H1 (cell line): ENCODE data around the gene CELF2. TPM values are rescaled to one million over a fixed set of nuclear protein-coding genes. Genes with fewer than 3 reads are reported as not detected.

Source experiments
- CTCF ChIA-PET: fragments of 300-600 bp; sonication (Branson Sonifier 250); formaldehyde crosslinking; loops from one replicate; lab custom pipeline; 2021; ENCODE audit not compliant: partially characterized antibody; lab: Charles Lee
- POLR2A ChIA-PET: fragments of 300-600 bp; sonication (Branson Sonifier 250); formaldehyde crosslinking; loops from one replicate; lab custom pipeline; 2021; ENCODE audit warnings: inconsistent platforms; ENCODE audit not compliant: partially characterized antibody; lab: Charles Lee
- DNase-seq, 2 experiments: peaks; one replicate each; pipeline versions ENCODE4 v3.0.0 to v3.0.0-alpha.2; 2010 to 2022; ENCODE audit warnings: low spot score in 2 of 2, low read depth in 1 of 2, mixed read lengths in 1 of 2
- FAIRE-seq: peaks from 2 replicates; lab custom pipeline; 2011; peaks lifted over from hg19 to GRCh38; lab: Jason Lieb, UNC
- H2AFZ ChIP-seq: 2 replicates; pipeline ENCODE4 v1.8.1; 2012; ENCODE audit warnings: low read length, inconsistent platforms
- H2AK5ac ChIP-seq: 2 replicates; pipeline ENCODE4 v1.6.1; 2013; ENCODE audit warnings: low read depth, low read length
- H2BK120ac ChIP-seq: replicated peaks from 2 replicates; pipeline ENCODE3; 2013; ENCODE audit warnings: low read depth, low read length, inconsistent platforms
- H2BK12ac ChIP-seq: 2 replicates; pipeline ENCODE4 v1.6.1; 2013; ENCODE audit warnings: low read depth, low read length
- H2BK15ac ChIP-seq: 2 replicates; pipeline ENCODE4 v1.6.1; 2013; ENCODE audit warnings: low read length
- H2BK20ac ChIP-seq: 2 replicates; pipeline ENCODE4 v1.6.1; 2013; ENCODE audit warnings: low read length
- H2BK5ac ChIP-seq: 2 replicates; pipeline ENCODE4 v1.6.1; 2013; ENCODE audit warnings: low read depth, low read length
- H3K14ac ChIP-seq: 2 replicates; pipeline ENCODE4 v1.6.1; 2013; ENCODE audit warnings: inconsistent platforms; ENCODE audit not compliant: insufficient read length
- H3K18ac ChIP-seq: 2 replicates; pipeline ENCODE4 v1.6.1; 2013; ENCODE audit warnings: low read length; ENCODE audit errors: extremely low read depth
- H3K23ac ChIP-seq: 2 replicates; pipeline ENCODE4 v1.6.1; 2013; ENCODE audit warnings: inconsistent platforms; ENCODE audit not compliant: insufficient read length
- H3K23me2 ChIP-seq: 2 replicates; pipeline ENCODE4 v1.6.1; 2013; ENCODE audit warnings: low read depth, low read length
- H3K27ac ChIP-seq: 2 replicates; pipeline ENCODE4 v1.6.1; 2011; ENCODE audit warnings: low read depth, low read length, inconsistent platforms
- H3K27me3 ChIP-seq, 4 experiments: replicated peaks in 1 of 4; 1 replicate in 1 of 4; 2 replicates in 3 of 4; pipeline versions ENCODE4 v1.6.1 to v1.8.1; 2011 to 2013; ENCODE audit warnings: low read length in 3 of 4, mild to moderate bottlenecking in 3 of 4, inconsistent platforms in 2 of 4, mixed read lengths in 2 of 4, moderate library complexity in 1 of 4; ENCODE audit not compliant: control insufficient read depth in 3 of 4, insufficient read depth in 3 of 4; ENCODE audit errors: extremely low read depth in 1 of 4
- H3K36me3 ChIP-seq, 4 experiments: 2 replicates each; pipeline versions ENCODE4 v1.6.1 to v1.8.1; 2011 to 2013; ENCODE audit warnings: mild to moderate bottlenecking in 4 of 4, low read length in 3 of 4, moderate library complexity in 2 of 4, control low read depth in 1 of 4, inconsistent platforms in 1 of 4; ENCODE audit not compliant: insufficient read depth in 4 of 4, control insufficient read depth in 2 of 4
- H3K4ac ChIP-seq: replicated peaks from 2 replicates; pipeline ENCODE3; 2013; ENCODE audit warnings: low read length, low read depth, mixed read lengths, inconsistent platforms; ENCODE audit not compliant: insufficient read length
- H3K4me1 ChIP-seq, 4 experiments: replicated peaks in 1 of 4; 1 replicate in 1 of 4; 2 replicates in 3 of 4; pipeline versions ENCODE4 v1.6.1 to v1.8.1; 2011 to 2013; ENCODE audit warnings: low read length in 3 of 4, inconsistent platforms in 2 of 4, mixed read lengths in 1 of 4; ENCODE audit not compliant: insufficient read depth in 4 of 4, control insufficient read depth in 3 of 4
- H3K4me2 ChIP-seq, 2 experiments: 2 replicates each; pipeline versions ENCODE4 v1.6.1 to v1.8.1; 2011 to 2013; ENCODE audit warnings: low read depth in 2 of 2, low read length in 2 of 2, control low read depth in 1 of 2, inconsistent platforms in 1 of 2, mild to moderate bottlenecking in 1 of 2; ENCODE audit not compliant: insufficient read depth in 1 of 2
- H3K4me3 ChIP-seq, 4 experiments: fragments of 200-600, 300-600 bp in 1 of 4; sonication (generic), shearing (Covaris generic), sonication (Bioruptor Twin) in 1 of 4; 2 replicates each; pipeline versions ENCODE4 v1.5.1 to v1.8.1; 2011 to 2016; ENCODE audit warnings: low read length in 4 of 4, low read depth in 3 of 4, control low read depth in 2 of 4, inconsistent platforms in 2 of 4, mild to moderate bottlenecking in 2 of 4, mixed read lengths in 1 of 4, moderate library complexity in 1 of 4; ENCODE audit not compliant: insufficient read depth in 2 of 4; ENCODE audit errors: extremely low read depth in 1 of 4
- H3K56ac ChIP-seq: replicated peaks from 2 replicates; pipeline ENCODE3; 2013; ENCODE audit warnings: low read depth, mild to moderate bottlenecking, mixed read lengths, low read length, inconsistent platforms; ENCODE audit not compliant: insufficient read length
- H3K79me1 ChIP-seq: 2 replicates; pipeline ENCODE4 v1.6.1; 2013; ENCODE audit warnings: low read depth, low read length, control low read depth
- H3K79me2 ChIP-seq, 2 experiments: 2 replicates each; pipeline versions ENCODE4 v1.6.1 to v1.8.1; 2012 to 2013; ENCODE audit warnings: low read length in 2 of 2, mild to moderate bottlenecking in 2 of 2, inconsistent platforms in 1 of 2; ENCODE audit not compliant: insufficient read depth in 2 of 2, control insufficient read depth in 1 of 2
- H3K9ac ChIP-seq, 4 experiments: replicated peaks in 1 of 4; 1 replicate in 1 of 4; 2 replicates in 3 of 4; pipeline versions ENCODE4 v1.6.1 to v1.8.1; 2011 to 2013; ENCODE audit warnings: low read depth in 3 of 4, low read length in 3 of 4, control low read depth in 2 of 4, mild to moderate bottlenecking in 2 of 4, moderate library complexity in 2 of 4, inconsistent platforms in 1 of 4; ENCODE audit errors: extremely low read depth in 1 of 4
- H3K9me3 ChIP-seq, 2 experiments: 2 replicates each; pipeline versions ENCODE4 v1.6.1 to v1.8.1; 2012 to 2013; ENCODE audit warnings: mild to moderate bottlenecking in 2 of 2, moderate library complexity in 2 of 2, control low read depth in 1 of 2, inconsistent platforms in 1 of 2, low read depth in 1 of 2, low read length in 1 of 2, mixed read lengths in 1 of 2; ENCODE audit not compliant: insufficient read depth in 2 of 2
- H4K20me1 ChIP-seq, 2 experiments: replicated peaks in 1 of 2; 2 replicates each; pipeline versions ENCODE3 to v1.8.1; 2011 to 2013; ENCODE audit warnings: inconsistent platforms in 2 of 2, low read length in 2 of 2, mild to moderate bottlenecking in 1 of 2; ENCODE audit not compliant: insufficient read depth in 2 of 2, control insufficient read depth in 1 of 2
- H4K5ac ChIP-seq: 2 replicates; pipeline ENCODE4 v1.6.1; 2013; ENCODE audit warnings: low read length, low read depth, mixed read lengths, inconsistent platforms; ENCODE audit not compliant: insufficient read length
- H4K8ac ChIP-seq: 2 replicates; pipeline ENCODE4 v1.8.0; 2013; ENCODE audit warnings: mild to moderate bottlenecking, moderate library complexity, low read length, inconsistent platforms; ENCODE audit not compliant: insufficient read depth; ENCODE audit errors: extremely low read depth
- H4K91ac ChIP-seq: replicated peaks from 2 replicates; pipeline ENCODE3; 2013; ENCODE audit warnings: low read length, mixed read lengths, inconsistent platforms; ENCODE audit not compliant: insufficient read length
- BCL11A ChIP-seq, 2 experiments: IDR thresholded peaks; one replicate each; pipeline ENCODE4 v1.6.1; 2011; ENCODE audit warnings: low read depth in 2 of 2, low read length in 2 of 2, mild to moderate bottlenecking in 2 of 2
- CHD1 ChIP-seq: IDR thresholded peaks from 2 replicates; pipeline ENCODE4 v1.6.1; 2012; ENCODE audit warnings: low read depth, low read length, improper control_type of control experiment
- CHD2 ChIP-seq: IDR thresholded peaks from 2 replicates; pipeline ENCODE4 v1.6.1; 2012; ENCODE audit warnings: low read length, improper control_type of control experiment
- E2F6 ChIP-seq: IDR thresholded peaks from 2 replicates; pipeline ENCODE4 v1.6.1; 2012; ENCODE audit warnings: inconsistent platforms
- KDM1A ChIP-seq: fragments of 200-600, 300-600 bp; sonication (generic); IDR thresholded peaks from 2 replicates; pipeline ENCODE4 v1.7.1; 2016; ENCODE audit warnings: mild to moderate bottlenecking, low read length, borderline replicate concordance
- MAX ChIP-seq: IDR thresholded peaks from 2 replicates; pipeline ENCODE4 v1.6.1; 2012; ENCODE audit warnings: inconsistent platforms
- TAF1 ChIP-seq: IDR thresholded peaks from 2 replicates; pipeline ENCODE4 v1.6.1; 2011; ENCODE audit warnings: mild to moderate bottlenecking, low read depth, low read length
- USF2 ChIP-seq: IDR thresholded peaks from 2 replicates; pipeline ENCODE4 v1.6.1; 2011; ENCODE audit warnings: low read length, improper control_type of control experiment
- WGBS, 2 experiments: shearing (Covaris generic) in 1 of 2; methylation state at CpG; one replicate each; pipeline versions ENCODE4 v1.1.6 to v1.1.7; 2013 to 2015; ENCODE audit warnings: low lambda C conversion rate in 2 of 2, mixed read lengths in 2 of 2, inconsistent platforms in 1 of 2, low coverage in 1 of 2, missing lambda C conversion rate in 1 of 2; ENCODE audit not compliant: insufficient replicate concordance in 2 of 2, insufficient coverage in 1 of 2, insufficient read length in 1 of 2; ENCODE audit errors: extremely low coverage in 1 of 2, missing lambda C conversion rate in 1 of 2; 5-methylcytosine and 5-hydroxymethylcytosine counted together
- polyA plus RNA-seq, 7 experiments: library from polyadenylated mRNA; depleted of rRNA in 3 of 7; stranded (reverse) in 5 of 7; unstranded in 2 of 7; fragments of >200 nt in 5 of 7; fragments of 200-250 nt in 2 of 7; gene quantifications; 1 replicate in 5 of 7; 2 replicates in 1 of 7; 4 replicates in 1 of 7; pipeline versions ENCODE4 v1.2.1 to v1.2.3, GENCODE V29; 2011 to 2013; ENCODE audit warnings: missing spikeins in 2 of 7, mixed read lengths in 2 of 7
- total RNA-seq: library from RNA; stranded (reverse); fragmentation: NEBNext Ultra II Directional; extraction: Animal tissue kit (Norgen Biotek cat#: 25700); gene quantifications from 2 replicates; pipeline ENCODE4 v1.2.1, GENCODE V29; 2021

Gene CELF2
- total and polyA plus RNA-seq, 2 of the 8 experiments (the other 6 are each of a cell fraction or from before 2014, with no cell fraction given), result 18.3 to 22.7 TPM

GRCh38 chr10:11257440-11258090, 239.9 kb downstream of the CELF2 start:
- H3K14ac ChIP-seq, result no peak overlapping the region
- no peak overlapping the region for H3K23ac ChIP-seq
- H3K9me3 ChIP-seq, result no peaks in the 10 kb centered on the region
- H3K36me3 ChIP-seq, result peaks cover 0 to 9% (median 2%) of the 10 kb centered on the region in 4 experiments; a peak in 4 of 8 replicates
- no peaks in the 10 kb centered on the region for H3K4me1 ChIP-seq
- H2BK15ac ChIP-seq, result no peak overlapping the region
- no peak overlapping the region for H3K27ac ChIP-seq
- H3K27me3 ChIP-seq, result no peaks in the 10 kb centered on the region
- H3K9ac ChIP-seq, result no peak overlapping the region
- no peak for TF ChIP-seq USF2
- no peak for TF ChIP-seq BCL11A (IDR thresholded peaks at IDR 0.05; ENCODE audit: low read depth in 2 of 2, low read length in 2 of 2)
- TF ChIP-seq CHD2, result no peak
- TF ChIP-seq MAX, result no peak
- TF ChIP-seq CHD1, result no peak
- TF ChIP-seq TAF1, result no peak
- TF ChIP-seq KDM1A, result no peak
- TF ChIP-seq E2F6, result no peak
- TF ChIP-seq, all 59 proteins: peak for 0
- Histone ChIP-seq H4K5ac (no peak overlapping the region), H2AK5ac (no peak overlapping the region), H2BK5ac (no peak overlapping the region), H3K79me1 (no peaks in the 10 kb centered on the region), H3K4ac (no peak overlapping the region), H3K4me2 (no peak overlapping the region), H3K79me2 (no peaks in the 10 kb centered on the region), H3K4me3 (no peak overlapping the region), H3K23me2 (no peaks in the 10 kb centered on the region), H2BK12ac (no peak overlapping the region), H4K91ac (no peak overlapping the region), H4K8ac (no peak overlapping the region), H3K56ac (no peak overlapping the region), H4K20me1 (no peaks in the 10 kb centered on the region), H2AFZ (no peak overlapping the region), H2BK20ac (no peak overlapping the region), H2BK120ac (no peak overlapping the region), H3K18ac (no peak overlapping the region)
- CTCF ChIA-PET, result interaction anchor here (1.2 to 1.3 kb wide), 2 partner anchors 25 to 274 kb away, joined by 3 read pairs; no protein-coding TSS in a partner anchor
- DNase-seq, result no peak
- FAIRE-seq, result no peak
- POLR2A ChIA-PET, result no interaction called here
- 88% methylated on average over 13 of the region's 13 CpGs; no CpG with 5 or more reads in 1 of the 2 experiments for WGBS, 2 experiments
